GM18517 (cell line): ENCODE results near the gene LMBRD2.

ENCODE experiments used
- ATAC-seq: cut with Tn5 transposase; IDR thresholded peaks from one replicate; pipeline ENCODE4 v1.9.1; 2021; ENCODE audit warnings: mild to moderate bottlenecking, moderate library complexity; ENCODE audit not compliant: unreplicated experiment

Gene LMBRD2

DNA sequence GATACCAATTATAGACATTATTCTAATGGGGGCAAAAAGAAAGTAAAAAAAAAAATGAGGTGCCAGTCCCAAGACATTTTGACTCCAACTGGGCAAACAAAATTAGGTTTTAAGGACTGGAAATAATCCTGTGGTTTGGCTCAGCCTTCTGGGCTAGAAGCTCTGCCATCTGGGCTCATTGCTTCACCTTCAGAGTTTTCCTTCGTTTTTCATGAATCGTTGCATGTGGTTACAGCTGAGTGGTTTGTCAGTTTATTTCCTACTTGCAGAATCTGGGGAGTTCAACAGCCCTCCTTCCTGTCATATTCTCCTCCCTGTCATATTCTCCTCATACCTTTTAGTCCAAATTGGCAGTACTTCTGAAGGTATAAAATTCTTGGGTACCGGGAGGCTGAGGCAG lies 97.0 kb downstream of the LMBRD2 start:
- no peak for ATAC-seq

DNA sequence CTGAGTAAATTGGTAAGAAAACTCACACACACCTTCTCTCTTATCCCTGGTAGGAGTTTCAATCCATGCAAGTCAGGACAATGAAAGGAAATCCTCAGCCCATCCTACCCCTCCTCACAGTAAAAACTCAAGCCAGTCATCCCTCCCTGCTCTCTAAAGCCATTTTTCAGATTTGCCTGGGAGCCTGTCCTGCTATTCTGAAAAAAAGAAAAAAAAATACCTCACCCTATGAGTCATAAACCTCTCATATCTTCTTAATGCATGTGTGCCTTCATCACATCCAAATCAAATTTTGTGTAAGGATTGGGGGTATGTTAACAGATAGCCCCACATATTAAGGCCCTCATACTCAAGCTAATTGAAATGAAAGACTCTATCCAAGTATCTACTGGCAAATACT lies 99.1 kb downstream of the LMBRD2 start:
- ATAC-seq = no peak

GRCh38 chr5:36049949-36050348 lies 101.7 kb downstream of the LMBRD2 start:
- no peak for ATAC-seq
